HG03354 (cell line): Measurements from ENCODE around the gene PREX1.
"Not testable (repeated sequence)": the region's sequence is repeated elsewhere in the genome, so short reads cannot be mapped to it uniquely, and the experiment has no call there.

Experiments
- ATAC-seq: cut with Tn5 transposase; IDR thresholded peaks from one replicate; pipeline ENCODE4 v1.9.1; 2021; ENCODE audit warnings: mild to moderate bottlenecking; ENCODE audit not compliant: unreplicated experiment, poor library complexity, severe bottlenecking

Gene PREX1

DNA sequence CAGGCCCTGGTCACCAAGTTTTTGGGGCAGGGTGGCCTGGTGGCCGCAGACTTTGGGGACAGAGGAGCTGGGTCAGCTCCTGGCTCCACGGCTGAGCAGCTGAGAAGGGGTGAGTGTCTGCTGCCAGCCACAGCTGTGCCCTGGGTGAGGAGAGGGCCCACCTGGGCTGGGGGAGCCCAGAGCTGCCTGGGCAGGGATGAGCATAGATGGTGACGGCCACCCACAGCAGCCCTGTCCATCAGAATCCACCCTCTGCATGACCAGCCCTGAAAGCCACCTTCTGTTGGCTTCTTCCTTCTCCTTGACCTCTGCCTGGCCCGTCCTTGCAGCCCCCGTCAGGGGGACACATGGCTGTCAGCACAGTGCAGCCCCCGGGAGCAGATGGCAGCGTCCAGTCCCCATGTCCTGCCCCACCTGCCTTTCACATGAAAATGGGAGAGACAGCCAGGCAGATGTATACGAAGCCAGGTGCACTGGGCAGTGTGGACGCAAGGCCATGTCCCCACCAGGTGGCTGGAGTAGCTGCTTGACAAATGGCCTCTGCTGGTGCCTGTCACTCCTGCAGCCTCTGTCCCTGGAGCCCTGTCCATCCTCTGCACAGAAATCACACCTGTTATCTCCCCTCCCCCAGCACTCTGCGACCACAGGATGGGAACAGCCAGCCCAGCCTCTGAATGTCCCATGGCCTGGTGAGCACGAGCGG is 220.8 kb downstream of the PREX1 start:
- ATAC-seq = no peak

- ATAC-seq = no peak
Observed at GRCh38 chr20:48606172-48606840, 221.5 kb downstream of the PREX1 start.

DNA sequence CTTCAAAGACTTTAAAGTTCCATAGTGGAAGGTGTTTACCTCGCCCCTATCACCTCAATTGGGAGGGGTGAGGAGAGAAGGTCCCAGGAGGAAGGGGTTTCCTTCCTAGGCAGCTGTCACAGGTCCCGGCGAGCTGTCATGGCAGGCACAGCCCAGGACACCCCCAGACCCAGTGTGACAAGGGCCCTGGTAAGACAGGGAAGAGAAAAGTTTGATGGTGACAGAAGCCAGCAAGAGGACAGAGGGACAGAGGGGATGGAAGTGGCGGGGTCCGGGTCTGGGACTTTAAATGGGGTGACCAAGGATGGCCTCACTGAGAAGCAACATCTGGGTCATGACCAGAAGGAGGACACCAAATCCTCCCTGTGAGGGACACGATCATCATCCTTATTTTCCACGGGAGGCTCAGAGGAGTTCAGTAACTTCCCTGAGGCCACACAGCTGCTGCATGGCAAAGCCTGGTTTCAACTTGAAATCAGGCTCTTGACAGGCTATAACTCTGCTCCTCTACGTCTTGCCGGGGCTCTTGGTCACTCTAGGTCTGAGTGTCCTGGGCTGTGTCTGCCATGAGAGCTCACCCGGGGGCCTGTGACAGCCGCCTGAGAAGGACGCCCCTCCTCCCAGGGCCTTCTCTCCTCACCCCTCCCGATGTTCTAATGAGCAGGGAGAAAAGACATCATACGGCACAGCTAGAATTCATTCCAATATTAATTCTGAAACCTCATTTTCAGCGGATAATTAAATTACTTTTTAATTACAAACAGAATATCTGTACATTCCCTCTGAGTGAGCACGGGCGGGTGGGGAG is 222.2 kb downstream of the PREX1 start:
- ATAC-seq = no peak

GRCh38 chr20:48604936-48605335 is 222.9 kb downstream of the PREX1 start:
- ATAC-seq = no peak

- ATAC-seq = no peak
Observed at GRCh38 chr20:48604426-48604825, 223.4 kb downstream of the PREX1 start.

GRCh38 chr20:48603819-48604405 is 223.9 kb downstream of the PREX1 start:
- no peak for ATAC-seq

DNA sequence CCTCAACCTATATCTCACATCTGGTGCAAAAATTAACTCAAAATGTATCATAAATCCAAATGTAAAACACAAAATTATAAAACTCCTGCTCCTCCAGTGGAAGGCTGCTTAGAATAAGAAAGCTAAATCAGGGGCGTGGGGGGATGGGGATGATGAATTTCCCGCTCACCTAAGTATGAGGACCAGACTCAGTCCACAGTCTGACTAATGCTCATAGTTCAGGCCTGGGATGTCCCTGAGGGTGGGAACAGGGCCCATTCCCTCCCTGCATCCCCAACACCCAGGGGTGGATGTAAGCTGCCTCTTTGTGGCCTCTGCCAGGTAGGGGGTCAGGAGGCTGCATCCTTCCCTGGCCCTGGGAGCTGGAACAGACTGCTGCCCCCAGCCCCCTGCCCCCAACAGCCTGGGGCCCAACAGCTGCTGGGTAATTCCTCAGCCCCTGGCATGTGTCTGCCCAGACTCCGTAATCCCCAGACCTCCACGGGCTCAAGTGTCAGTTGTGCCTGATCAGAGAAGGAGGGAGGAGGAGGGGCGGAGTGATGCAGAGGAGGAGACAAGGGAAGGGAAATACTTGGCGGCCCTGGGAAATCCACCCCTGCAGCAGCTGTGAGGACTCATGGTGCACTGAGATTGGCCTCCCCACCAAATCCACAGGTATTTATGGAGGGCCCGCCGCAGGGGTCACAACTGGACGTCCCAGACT is 224.5 kb downstream of the PREX1 start:
- ATAC-seq = no peak

GRCh38 chr20:48601798-48602197 is 226.0 kb downstream of the PREX1 start:
- no peak for ATAC-seq

DNA sequence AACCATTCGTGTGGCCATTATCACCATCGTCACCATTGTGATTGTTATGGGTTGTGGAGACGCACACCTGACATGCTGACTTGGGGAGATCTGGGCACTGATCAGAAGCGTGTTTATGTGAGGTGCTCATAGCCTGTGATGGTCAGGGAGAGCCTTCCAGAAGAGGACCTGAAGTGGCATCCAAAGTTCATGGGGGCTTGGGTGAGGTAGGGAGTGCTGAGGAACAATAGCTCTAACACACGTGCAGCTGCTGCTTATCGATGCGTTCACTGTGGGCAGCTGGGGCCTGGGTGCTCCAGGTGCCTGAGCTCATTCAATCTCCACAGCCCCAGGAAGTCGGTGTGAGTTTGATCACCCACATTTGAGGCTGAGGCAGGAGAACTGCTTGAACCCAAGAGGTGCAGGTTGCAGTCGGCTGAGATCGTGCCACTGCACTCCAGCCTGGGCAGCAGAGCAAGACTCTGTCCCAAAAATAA is 227.3 kb downstream of the PREX1 start:
- ATAC-seq = no peak

DNA sequence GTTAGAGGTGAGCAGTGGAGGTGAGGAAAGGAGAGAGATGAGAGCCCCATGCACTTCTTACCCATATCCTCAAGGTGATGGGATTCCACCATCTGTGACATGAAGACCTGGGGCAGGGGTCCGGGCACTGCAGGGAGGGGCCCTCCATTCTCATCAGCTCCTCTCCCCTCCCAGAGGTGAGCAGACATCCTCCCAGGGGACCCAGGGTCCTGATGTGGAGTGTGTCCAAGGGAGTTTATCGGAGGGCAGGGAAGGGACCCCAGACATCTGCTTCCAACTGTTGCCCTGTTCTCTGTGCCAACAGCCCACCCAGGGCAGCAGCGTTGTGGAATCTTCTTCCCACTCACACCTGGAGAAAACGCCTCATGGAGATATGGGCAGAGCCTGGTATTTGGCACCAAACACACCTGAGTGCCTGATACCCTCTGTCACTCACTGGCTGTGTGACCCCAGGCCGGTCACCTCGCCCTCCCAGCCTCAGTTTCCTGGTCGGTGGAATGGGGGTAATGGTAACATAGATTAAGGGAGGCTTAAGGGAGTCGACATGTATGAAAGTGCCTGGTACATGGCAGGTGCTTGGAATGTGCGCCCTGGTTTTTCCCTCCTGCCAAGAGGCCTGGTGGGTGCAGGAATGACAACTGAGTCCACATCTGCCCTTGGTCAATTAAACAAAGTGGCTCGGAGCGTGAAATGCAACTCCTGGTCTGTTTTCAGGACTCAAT is 227.9 kb downstream of the PREX1 start:
- ATAC-seq = no peak

- ATAC-seq = no peak
Observed at GRCh38 chr20:48599106-48599747, 228.6 kb downstream of the PREX1 start.

GRCh38 chr20:48598303-48598941 is 229.4 kb downstream of the PREX1 start:
- ATAC-seq = not testable (repeated sequence)

- no peak for ATAC-seq
Observed at GRCh38 chr20:48597521-48598302, 230.1 kb downstream of the PREX1 start.

- no peak for ATAC-seq
Observed at GRCh38 chr20:48596334-48596898, 231.4 kb downstream of the PREX1 start.

GRCh38 chr20:48595495-48596333 is 232.1 kb downstream of the PREX1 start:
- ATAC-seq = no peak

GRCh38 chr20:48594533-48594932 is 233.3 kb downstream of the PREX1 start:
- ATAC-seq = no peak
